ENCODE results near the gene NOVA2.

The NOVA2 gene

GRCh38 chr19:45883881-45884681 lies 89.6 kb downstream of the NOVA2 start:
- peaks cover 13% of the 10 kb centered on the region for H3K4me1 ChIP-seq (ENCODE audit: control insufficient read depth, low read depth, low read length)
- no peak overlapping the region for H2BK15ac ChIP-seq (replicated peaks; ENCODE audit: low read depth)
- no peak overlapping the region for H3K23ac ChIP-seq (ENCODE audit: low read length)
- H2AK5ac ChIP-seq (ENCODE audit: low read length), result no peak overlapping the region
- H2BK5ac ChIP-seq (ENCODE audit: low read length), result no peak overlapping the region
- H3K56ac ChIP-seq (ENCODE audit: low read length), result peak overlapping the region; percentile 39
- H4K5ac ChIP-seq (ENCODE audit: low read length), result no peak overlapping the region
- H2BK120ac ChIP-seq (ENCODE audit: low read depth, low read length), result no peak overlapping the region
- no CpG with 5 or more reads among the region's 57 CpGs for WGBS (ENCODE audit: extremely low coverage, insufficient coverage, low lambda C conversion rate)
- H3K18ac ChIP-seq (ENCODE audit: low read length), result no peak overlapping the region
- no peak overlapping the region for H3K4me2 ChIP-seq (ENCODE audit: low read length)
- H3K4me3 ChIP-seq (ENCODE audit: low read length), result no peak overlapping the region
- H3K27me3 ChIP-seq (ENCODE audit: insufficient read depth, low read length, poor library complexity), result no peaks in the 10 kb centered on the region
- H3K36me3 ChIP-seq (ENCODE audit: control insufficient read depth, insufficient read depth, low read length), result no peaks in the 10 kb centered on the region
- peaks cover 2% of the 10 kb centered on the region for H3K79me1 ChIP-seq (ENCODE audit: low read length)
- H3K4ac ChIP-seq (ENCODE audit: low read depth, low read length), result no peak overlapping the region
- DNase-seq, result no peak
- peaks cover 5% of the 10 kb centered on the region for H3K79me2 ChIP-seq (ENCODE audit: control insufficient read depth, insufficient read depth, low read length)
- H4K8ac ChIP-seq (ENCODE audit: low read depth, low read length), result no peak overlapping the region
- no peak overlapping the region for H3K27ac ChIP-seq (ENCODE audit: low read depth, low read length)
- peak overlapping the region; percentile 53 for H3K9ac ChIP-seq (ENCODE audit: low read length)

Small RNAs within 50 kb of the gene (small RNA-seq; reads per million reads assigned to genes)
- 3,463 reads per million, percentile 99 among the genes with 10 or more reads in this experiment for gene MIR769 (ENCODE audit: insufficient read depth)
